ENCODE results near the gene FSD2. TPM values are rescaled to one million over a fixed set of nuclear protein-coding genes. Genes with fewer than 3 reads are reported as not detected.

Gene FSD2
- total and polyA plus RNA-seq, 9 of the 15 experiments (the other 6 are each of a cell fraction or from before 2014, with no cell fraction given): 0.01 to 0.06 TPM; not detected in 7

DNA sequence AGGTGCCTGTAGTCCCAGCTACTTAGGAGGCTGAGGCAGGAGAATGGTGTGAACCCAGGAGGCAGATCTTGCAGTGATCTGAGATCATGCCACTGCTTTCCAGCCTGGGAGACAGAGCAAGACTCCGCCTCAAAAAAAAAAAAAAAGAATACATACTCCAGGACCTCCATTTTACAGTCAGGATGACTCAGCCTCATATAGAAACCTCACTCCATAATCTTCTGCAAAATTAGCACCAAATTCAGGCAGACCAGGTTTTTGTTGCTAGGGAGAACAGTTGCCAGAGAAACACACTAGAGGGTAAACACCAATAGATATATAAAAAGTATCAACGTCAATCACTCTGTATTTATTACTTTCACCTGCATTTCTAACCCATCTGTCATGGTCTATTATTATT is 67.9 kb downstream of the FSD2 start (continued):
- TF ChIP-seq FOXK2 (conservative IDR thresholded peaks at IDR 0.05 in 1 of 2, IDR thresholded peaks at IDR 0.05 in 1 of 2; ENCODE audit: low read depth in 2 of 2) (peak in 1 of 2 experiments; percentile 18; a peak in 1 of 4 replicates), SMARCA4 (IDR thresholded peaks at IDR 0.05) (0 out of 2 replicates have a peak, but pooled peaks have one; percentile 16), PKNOX1 (IDR thresholded peaks at IDR 0.05) (0 out of 2 replicates have a peak, but pooled peaks have one; percentile 17), RFX1 (IDR thresholded peaks at IDR 0.05) (peak; percentile 86), SMARCB1 (IDR thresholded peaks at IDR 0.05; ENCODE audit: insufficient read length, low read depth) (no peak), CEBPG (CRISPR knock-in tag; IDR thresholded peaks at IDR 0.05) (no peak), CEBPG (tag; conservative IDR thresholded peaks at IDR 0.05 in 1 of 2, IDR thresholded peaks at IDR 0.05 in 1 of 2) (no peak), POLR2A (conservative IDR thresholded peaks at IDR 0.05) (no peak), MAFG (tag; conservative IDR thresholded peaks at IDR 0.05) (peak; percentile 66)
- TF ChIP-seq, protein P1, sequence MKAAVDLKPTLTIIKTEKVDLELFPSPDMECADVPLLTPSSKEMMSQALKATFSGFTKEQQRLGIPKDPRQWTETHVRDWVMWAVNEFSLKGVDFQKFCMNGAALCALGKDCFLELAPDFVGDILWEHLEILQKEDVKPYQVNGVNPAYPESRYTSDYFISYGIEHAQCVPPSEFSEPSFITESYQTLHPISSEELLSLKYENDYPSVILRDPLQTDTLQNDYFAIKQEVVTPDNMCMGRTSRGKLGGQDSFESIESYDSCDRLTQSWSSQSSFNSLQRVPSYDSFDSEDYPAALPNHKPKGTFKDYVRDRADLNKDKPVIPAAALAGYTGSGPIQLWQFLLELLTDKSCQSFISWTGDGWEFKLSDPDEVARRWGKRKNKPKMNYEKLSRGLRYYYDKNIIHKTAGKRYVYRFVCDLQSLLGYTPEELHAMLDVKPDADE (conservative IDR thresholded peaks at IDR 0.05; ENCODE audit: control insufficient read depth, low read depth, low read length): no peak

GRCh38 chr15:82731527-82731926 is 74.3 kb downstream of the FSD2 start:
- Histone ChIP-seq H2AFZ (ENCODE audit: low read depth, low read length) (no peak overlapping the region), H3K4me2 (ENCODE audit: insufficient read depth, low read length) (no peak overlapping the region), H3K4me1 (replicated peaks in 1 of 2; ENCODE audit: control insufficient read depth in 2 of 2, insufficient read depth in 2 of 2, low read length in 2 of 2) (no peaks in the 10 kb centered on the region), H3K36me3 (ENCODE audit: control insufficient read depth, insufficient read depth, low read length) (no peaks in the 10 kb centered on the region), H4K20me1 (replicated peaks; ENCODE audit: control insufficient read depth, insufficient read depth, low read length) (no peaks in the 10 kb centered on the region), H3K9ac (ENCODE audit: insufficient read depth in 1 of 2, low read depth in 2 of 2, low read length in 2 of 2) (no peak overlapping the region), H3K4me3 (no peak overlapping the region), H3K27ac (ENCODE audit: extremely low read depth, low read depth, low read length) (no peak overlapping the region), H3K9me3 (replicated peaks; ENCODE audit: control insufficient read depth, insufficient read depth, low read depth, low read length) (no peaks in the 10 kb centered on the region), H3K79me2 (ENCODE audit: control insufficient read depth, insufficient read depth, low read length) (no peaks in the 10 kb centered on the region), H3K27me3 (ENCODE audit: control insufficient read depth in 2 of 2, insufficient read depth in 2 of 2, low read length in 2 of 2) (peaks cover 0 to 4% of the 10 kb centered on the region in 2 experiments; a peak in 1 of 5 replicates), H3K9me1 (ENCODE audit: control insufficient read depth, insufficient read depth, low read length) (no peaks in the 10 kb centered on the region)
- FAIRE-seq (no peak), DNase-seq (ENCODE audit: extremely low read depth in 1 of 4, low spot score in 3 of 4) (no peak), ATAC-seq (no peak)
- intact Hi-C loops (cut with micrococcal nuclease): no loop called here
- 88% methylated on average over 1 of the region's 2 CpGs for WGBS (ENCODE audit: insufficient coverage, low coverage, missing lambda C conversion rate)
- no TSS peak for BruUV-seq (replicated peaks)
- in situ Hi-C loops (cut with MboI): no loop called here
- ChIA-PET POLR2A (interaction anchor here (0.6 kb wide), 1 partner anchor 54 kb away, joined by 4 read pairs; no protein-coding TSS in a partner anchor), CTCF (ENCODE audit: low intra/inter-chr PET ratio) (no interaction called here)
- TF ChIP-seq ZNF3 (CRISPR knock-in tag; IDR thresholded peaks at IDR 0.05) (no peak), ZNF133 (CRISPR knock-in tag; IDR thresholded peaks at IDR 0.05) (no peak), SMAD1 (IDR thresholded peaks at IDR 0.05; ENCODE audit: low read depth, low read length, partially characterized antibody) (no peak), ARID1B (IDR thresholded peaks at IDR 0.05) (no peak), ERF (CRISPR knock-in tag; IDR thresholded peaks at IDR 0.05) (no peak), ADNP (tag; IDR thresholded peaks at IDR 0.05) (no peak)
- TF ChIP-seq, protein P2, sequence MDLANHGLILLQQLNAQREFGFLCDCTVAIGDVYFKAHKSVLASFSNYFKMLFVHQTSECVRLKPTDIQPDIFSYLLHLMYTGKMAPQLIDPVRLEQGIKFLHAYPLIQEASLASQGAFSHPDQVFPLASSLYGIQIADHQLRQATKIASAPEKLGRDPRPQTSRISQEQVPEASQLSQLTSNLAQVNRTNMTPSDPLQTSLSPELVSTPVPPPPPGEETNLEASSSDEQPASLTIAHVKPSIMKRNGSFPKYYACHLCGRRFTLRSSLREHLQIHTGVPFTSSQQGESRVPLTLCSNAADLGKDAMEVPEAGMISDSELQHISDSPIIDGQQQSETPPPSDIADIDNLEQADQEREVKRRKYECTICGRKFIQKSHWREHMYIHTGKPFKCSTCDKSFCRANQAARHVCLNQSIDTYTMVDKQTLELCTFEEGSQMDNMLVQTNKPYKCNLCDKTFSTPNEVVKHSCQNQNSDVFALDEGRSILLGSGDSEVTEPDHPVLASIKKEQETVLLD (IDR thresholded peaks at IDR 0.05): no peak
